Limb (tissue), 2 donors: ENCODE measurements around the gene RARA.

Experiments used
- DNase-seq, 2 donors: peaks; one replicate each; pipeline ENCODE4 v3.0.0-alpha.2; 2016; ENCODE audit errors: extremely low spot score in 2 of 2

RARA gene

GRCh38 chr17:40309031-40309948, at the start of gene RARA:
TSS of gene RARA (plus strand) at chr17:40309180. CDS start at chr17:40331219, 22,039 bp downstream.
- DNase-seq = peak in 1 of 2 donors; percentile 79

GRCh38 chr17:40259505-40259904, 49.5 kb upstream of the RARA start:
- DNase-seq = no peak

- DNase-seq = no peak
Measured at GRCh38 chr17:40260528-40260927, 48.5 kb upstream of the RARA start.

GRCh38 chr17:40264458-40265185, 44.4 kb upstream of the RARA start:
- no peak for DNase-seq

- no peak for DNase-seq
Measured at GRCh38 chr17:40265337-40265736, 43.6 kb upstream of the RARA start.

- DNase-seq = no peak
Measured at GRCh38 chr17:40266882-40267281, 42.1 kb upstream of the RARA start.

GRCh38 chr17:40268141-40268712, 40.8 kb upstream of the RARA start:
- no peak for DNase-seq

- DNase-seq = no peak
Measured at GRCh38 chr17:40278414-40278813, 30.6 kb upstream of the RARA start.

- DNase-seq = no peak
Measured at GRCh38 chr17:40279402-40279801, 29.6 kb upstream of the RARA start.

GRCh38 chr17:40281663-40282062, 27.3 kb upstream of the RARA start:
- no peak for DNase-seq

GRCh38 chr17:40283662-40284061, 25.3 kb upstream of the RARA start:
- no peak for DNase-seq

- peak; percentile 42 to 60 for DNase-seq
Measured at GRCh38 chr17:40284085-40284713, 24.8 kb upstream of the RARA start.

- DNase-seq = no peak
Measured at GRCh38 chr17:40286473-40286872, 22.5 kb upstream of the RARA start.

- no peak for DNase-seq
Measured at GRCh38 chr17:40287159-40287493, 21.9 kb upstream of the RARA start.

- peak; percentile 99 for DNase-seq
Measured at GRCh38 chr17:40287494-40288369, 21.2 kb upstream of the RARA start, which contains the start of gene CDC6. TSS of gene CDC6 (plus strand) at chr17:40287879. CDS start at chr17:40289421, 1,542 bp downstream.

GRCh38 chr17:40290629-40291280, 18.2 kb upstream of the RARA start:
- no peak for DNase-seq

- no peak for DNase-seq
Measured at GRCh38 chr17:40291281-40291664, 17.7 kb upstream of the RARA start.

GRCh38 chr17:40293363-40293762, 15.6 kb upstream of the RARA start:
- no peak for DNase-seq

- no peak for DNase-seq
Measured at GRCh38 chr17:40295488-40296436, 13.2 kb upstream of the RARA start.
